Gastroesophageal sphincter (tissue), 3 donors: Measurements from ENCODE around the gene ILK.

ENCODE experiments used
- CTCF ChIP-seq, 4 experiments: fragments of 200-600 bp in 2 of 4; fragments of 450-650 bp in 2 of 4; sonication (generic) in 1 of 4; IDR thresholded peaks; one replicate each; pipeline ENCODE4 v1.5.1; 2017 to 2019; ENCODE audit warnings: antibody characterized with exemption in 4 of 4, mild to moderate bottlenecking in 2 of 4, moderate library complexity in 2 of 4
- POLR2A ChIP-seq, 2 donors: fragments of 450-650 bp; IDR thresholded peaks; one replicate each; pipeline ENCODE4 v1.6.1; 2017; ENCODE audit warnings: antibody characterized with exemption in 2 of 2, mild to moderate bottlenecking in 2 of 2, moderate library complexity in 1 of 2

- TF ChIP-seq CTCF (IDR thresholded peaks at IDR 0.05): no peak
- no peak for TF ChIP-seq POLR2A (IDR thresholded peaks at IDR 0.05)
These were observed 26.0 kb downstream of the ILK start for GRCh38 chr11:6629573-6629891.
